Skeletal muscle satellite cell (primary cell): ENCODE results near the gene DLEU7.
A peak's percentile ranks its signal among the peaks of the same experiment; 100 is the strongest.

Experiments used
- H3K27me3 ChIP-seq: 2 replicates; pipeline ENCODE4 v1.7.0; 2013; ENCODE audit warnings: low read length; ENCODE audit not compliant: control insufficient read depth, insufficient read depth
- H3K36me3 ChIP-seq: 2 replicates; pipeline ENCODE4 v1.7.0; 2013; ENCODE audit warnings: mild to moderate bottlenecking, control low read depth, low read length; ENCODE audit not compliant: insufficient read depth
- H3K4me1 ChIP-seq: 2 replicates; pipeline ENCODE4 v1.7.0; 2013; ENCODE audit warnings: low read length; ENCODE audit not compliant: control insufficient read depth, insufficient read depth
- H3K4me2 ChIP-seq: 2 replicates; pipeline ENCODE4 v1.7.0; 2013; ENCODE audit warnings: mild to moderate bottlenecking, low read length
- H3K4me3 ChIP-seq: 2 replicates; pipeline ENCODE4 v1.7.0; 2013; ENCODE audit warnings: low read length
- H3K9ac ChIP-seq: 2 replicates; pipeline ENCODE4 v1.7.0; 2013; ENCODE audit warnings: mild to moderate bottlenecking, low read depth, low read length, moderate library complexity
- H3K9me3 ChIP-seq: replicated peaks from 2 replicates; pipeline ENCODE4 v1.7.0; 2013; ENCODE audit warnings: mild to moderate bottlenecking, control low read depth, low read length

DLEU7 gene

GRCh38 chr13:50810468-50810867, 33.0 kb downstream of the DLEU7 start:
- H3K4me1 ChIP-seq: no peaks in the 10 kb centered on the region
- no peaks in the 10 kb centered on the region for H3K27me3 ChIP-seq
- no peak overlapping the region for H3K4me2 ChIP-seq
- H3K4me3 ChIP-seq: no peak overlapping the region
- H3K9ac ChIP-seq: no peak overlapping the region
- H3K9me3 ChIP-seq: no peaks in the 10 kb centered on the region
- H3K36me3 ChIP-seq: no peaks in the 10 kb centered on the region

- Histone ChIP-seq H3K27me3 (no peaks in the 10 kb centered on the region), H3K9ac (no peak overlapping the region), H3K4me3 (no peak overlapping the region), H3K36me3 (no peaks in the 10 kb centered on the region), H3K4me2 (no peak overlapping the region), H3K9me3 (no peaks in the 10 kb centered on the region), H3K4me1 (no peaks in the 10 kb centered on the region)
Observed at GRCh38 chr13:50809133-50810090, 34.1 kb downstream of the DLEU7 start.

GRCh38 chr13:50805805-50806204, 37.7 kb downstream of the DLEU7 start:
- no peak overlapping the region for H3K9ac ChIP-seq
- H3K27me3 ChIP-seq: no peaks in the 10 kb centered on the region
- H3K4me3 ChIP-seq: no peak overlapping the region
- H3K9me3 ChIP-seq: no peaks in the 10 kb centered on the region
- peaks cover 4% of the 10 kb centered on the region for H3K4me1 ChIP-seq
- H3K4me2 ChIP-seq: no peak overlapping the region
- no peaks in the 10 kb centered on the region for H3K36me3 ChIP-seq

GRCh38 chr13:50801087-50801931, 42.2 kb downstream of the DLEU7 start:
- Histone ChIP-seq H3K4me3 (peak overlapping the region; percentile 12), H3K4me1 (peaks cover 17% of the 10 kb centered on the region), H3K4me2 (peak overlapping the region; percentile 58), H3K9me3 (no peaks in the 10 kb centered on the region), H3K27me3 (peaks cover 8% of the 10 kb centered on the region), H3K9ac (no peak overlapping the region), H3K36me3 (no peaks in the 10 kb centered on the region)

- H3K9ac ChIP-seq: no peak overlapping the region
- no peak overlapping the region for H3K4me3 ChIP-seq
- peaks cover 17% of the 10 kb centered on the region for H3K4me1 ChIP-seq
- H3K36me3 ChIP-seq: no peaks in the 10 kb centered on the region
- no peaks in the 10 kb centered on the region for H3K9me3 ChIP-seq
- no peak overlapping the region for H3K4me2 ChIP-seq
- H3K27me3 ChIP-seq: peaks cover 9% of the 10 kb centered on the region
Observed at GRCh38 chr13:50800091-50800739, 43.3 kb downstream of the DLEU7 start.

GRCh38 chr13:50798923-50799322, 44.6 kb downstream of the DLEU7 start:
- Histone ChIP-seq H3K27me3 (peaks cover 11% of the 10 kb centered on the region), H3K36me3 (no peaks in the 10 kb centered on the region), H3K4me3 (no peak overlapping the region), H3K4me2 (no peak overlapping the region), H3K4me1 (peaks cover 17% of the 10 kb centered on the region), H3K9me3 (no peaks in the 10 kb centered on the region), H3K9ac (no peak overlapping the region)

- Histone ChIP-seq H3K9me3 (no peaks in the 10 kb centered on the region), H3K27me3 (peaks cover 11% of the 10 kb centered on the region), H3K4me3 (no peak overlapping the region), H3K4me1 (peaks cover 17% of the 10 kb centered on the region), H3K9ac (no peak overlapping the region), H3K36me3 (no peaks in the 10 kb centered on the region), H3K4me2 (no peak overlapping the region)
Observed at GRCh38 chr13:50797091-50797490, 46.4 kb downstream of the DLEU7 start.

- no peak overlapping the region for H3K4me2 ChIP-seq
- H3K4me3 ChIP-seq: no peak overlapping the region
- H3K36me3 ChIP-seq: no peaks in the 10 kb centered on the region
- H3K9ac ChIP-seq: no peak overlapping the region
- H3K4me1 ChIP-seq: peaks cover 17% of the 10 kb centered on the region
- H3K9me3 ChIP-seq: no peaks in the 10 kb centered on the region
- peaks cover 11% of the 10 kb centered on the region for H3K27me3 ChIP-seq
Observed at GRCh38 chr13:50796463-50796862, 47.0 kb downstream of the DLEU7 start.

- peaks cover 3% of the 10 kb centered on the region for H3K27me3 ChIP-seq
- H3K4me1 ChIP-seq: peaks cover 9% of the 10 kb centered on the region
- H3K4me3 ChIP-seq: no peak overlapping the region
- H3K36me3 ChIP-seq: no peaks in the 10 kb centered on the region
- H3K4me2 ChIP-seq: no peak overlapping the region
- no peak overlapping the region for H3K9ac ChIP-seq
- H3K9me3 ChIP-seq: no peaks in the 10 kb centered on the region
Observed at GRCh38 chr13:50794226-50794625, 49.3 kb downstream of the DLEU7 start.

GRCh38 chr13:50793026-50793425, 50.5 kb downstream of the DLEU7 start:
- peaks cover 3% of the 10 kb centered on the region for H3K27me3 ChIP-seq
- no peak overlapping the region for H3K4me2 ChIP-seq
- H3K4me1 ChIP-seq: no peaks in the 10 kb centered on the region
- H3K4me3 ChIP-seq: no peak overlapping the region
- H3K9me3 ChIP-seq: no peaks in the 10 kb centered on the region
- H3K36me3 ChIP-seq: no peaks in the 10 kb centered on the region
- no peak overlapping the region for H3K9ac ChIP-seq

- H3K4me3 ChIP-seq: no peak overlapping the region
- H3K27me3 ChIP-seq: peaks cover 11% of the 10 kb centered on the region
- H3K9ac ChIP-seq: no peak overlapping the region
- H3K4me1 ChIP-seq: no peaks in the 10 kb centered on the region
- H3K4me2 ChIP-seq: no peak overlapping the region
- no peaks in the 10 kb centered on the region for H3K36me3 ChIP-seq
- H3K9me3 ChIP-seq: no peaks in the 10 kb centered on the region
Observed at GRCh38 chr13:50788551-50789210, 54.8 kb downstream of the DLEU7 start.
